Activated CD8-positive, alpha-beta T cell treated with anti-CD3 and anti-CD28 coated beads for 36 hours (primary cell): ENCODE results near the gene TMEM43. TPM values are rescaled to one million over a fixed set of nuclear protein-coding genes. Genes with fewer than 3 reads are reported as not detected.

Source experiments
- ATAC-seq: fragments of 200-7000 bp; cut with Tn5 transposase; one replicate; pipeline ENCODE4 v1.10.0; 2021; ENCODE audit warnings: mild to moderate bottlenecking, moderate library complexity
- CTCF ChIA-PET: fragments of 350-600 bp; sonication (Branson Sonifier 250); formaldehyde crosslinking; loops from one replicate; lab custom pipeline; 2021; ENCODE audit warnings: antibody characterized with exemption; lab: Charles Lee
- POLR2A ChIA-PET: fragments of 350-600 bp; sonication (Branson Sonifier 250); formaldehyde crosslinking; loops from one replicate; lab custom pipeline; 2021; ENCODE audit warnings: antibody characterized with exemption; lab: Charles Lee
- DNase-seq: peaks from one replicate; pipeline ENCODE4 v3.0.0-alpha.2; 2020
- H3K27ac Mint-ChIP-seq: one replicate; pipeline ENCODE4 v1.8.0; 2021; ENCODE audit warnings: mild to moderate bottlenecking, mixed read lengths
- H3K27me3 Mint-ChIP-seq: one replicate; pipeline ENCODE4 v1.8.0; 2021; ENCODE audit warnings: mixed read lengths
- H3K36me3 Mint-ChIP-seq: one replicate; pipeline ENCODE4 v1.8.0; 2021; ENCODE audit warnings: low read depth, mixed read lengths
- H3K4me1 Mint-ChIP-seq: one replicate; pipeline ENCODE4 v1.8.0; 2021; ENCODE audit warnings: low read depth, mixed read lengths
- H3K4me3 Mint-ChIP-seq: one replicate; pipeline ENCODE4 v1.8.0; 2021; ENCODE audit warnings: mild to moderate bottlenecking, moderate library complexity, mixed read lengths
- H3K9me3 Mint-ChIP-seq: one replicate; pipeline ENCODE4 v1.8.0; 2021; ENCODE audit warnings: mixed read lengths
- CTCF ChIP-seq: fragments of 200-600 bp; IDR thresholded peaks from one replicate; pipeline ENCODE4 v1.8.0; 2022; ENCODE audit warnings: antibody characterized with exemption, mild to moderate bottlenecking
- intact Hi-C: fragments of 100-400 bp; cut with micrococcal nuclease; formaldehyde crosslinking; loops from one replicate; pipeline ENCODE4 v1.10.0; 2022
- total RNA-seq, 2 experiments: library from RNA; stranded (reverse); gene quantifications; one replicate each; pipeline ENCODE4 v1.2.3, GENCODE V29; 2021

Gene TMEM43
- total RNA-seq, 2 experiments from 2014 or later, result 19.7 to 20.2 TPM

GRCh38 chr3:14156843-14157561, 32.1 kb downstream of the TMEM43 start:
- no peaks in the 10 kb centered on the region for H3K27me3 Mint-ChIP-seq
- ChIA-PET CTCF (interaction anchor here (1.4 kb wide), 1 partner anchor 47 kb away, joined by 4 read pairs; no protein-coding TSS in a partner anchor), POLR2A (interaction anchor here (1.2 kb wide), 1 partner anchor 12 kb away, joined by 3 read pairs; no protein-coding TSS in a partner anchor)
- intact Hi-C loops, result no loop called here
- no peak overlapping the region for H3K4me3 Mint-ChIP-seq
- ATAC-seq (no peak), DNase-seq (no peak)
- no peak for TF ChIP-seq CTCF
- H3K36me3 Mint-ChIP-seq, result peaks cover 58% of the 10 kb centered on the region
- H3K9me3 Mint-ChIP-seq, result peaks cover 9% of the 10 kb centered on the region
- no peak overlapping the region for H3K27ac Mint-ChIP-seq
- peaks cover 17% of the 10 kb centered on the region for H3K4me1 Mint-ChIP-seq

GRCh38 chr3:14157951-14158350, 33.1 kb downstream of the TMEM43 start:
- no peak overlapping the region for H3K27ac Mint-ChIP-seq
- ATAC-seq (no peak), DNase-seq (no peak)
- ChIA-PET POLR2A (interaction anchor here (0.6 kb wide), 1 partner anchor 13 kb away, joined by 3 read pairs; no protein-coding TSS in a partner anchor), CTCF (no interaction called here)
- H3K4me3 Mint-ChIP-seq, result no peak overlapping the region
- peaks cover 17% of the 10 kb centered on the region for H3K4me1 Mint-ChIP-seq
- no peak for TF ChIP-seq CTCF
- no peaks in the 10 kb centered on the region for H3K27me3 Mint-ChIP-seq
- H3K36me3 Mint-ChIP-seq, result peaks cover 68% of the 10 kb centered on the region
- intact Hi-C loops, result no loop called here
- peaks cover 17% of the 10 kb centered on the region for H3K9me3 Mint-ChIP-seq

GRCh38 chr3:14158370-14158769, 33.5 kb downstream of the TMEM43 start:
- intact Hi-C loops, result no loop called here
- DNase-seq (no peak), ATAC-seq (no peak)
- peaks cover 17% of the 10 kb centered on the region for H3K4me1 Mint-ChIP-seq
- POLR2A ChIA-PET, result interaction anchor here (0.6 kb wide), 1 partner anchor 13 kb away, joined by 3 read pairs; no protein-coding TSS in a partner anchor
- no peak overlapping the region for H3K4me3 Mint-ChIP-seq
- H3K36me3 Mint-ChIP-seq, result peaks cover 71% of the 10 kb centered on the region
- CTCF ChIA-PET, result interaction anchor here (1.4 kb wide), 1 partner anchor 261 kb away, joined by 4 read pairs; no protein-coding TSS in a partner anchor
- H3K27me3 Mint-ChIP-seq, result no peaks in the 10 kb centered on the region
- TF ChIP-seq CTCF, result no peak
- peaks cover 17% of the 10 kb centered on the region for H3K9me3 Mint-ChIP-seq
- H3K27ac Mint-ChIP-seq, result no peak overlapping the region

- Mint-ChIP-seq H3K9me3 (peaks cover 17% of the 10 kb centered on the region), H3K27me3 (no peaks in the 10 kb centered on the region), H3K4me3 (no peak overlapping the region), H3K36me3 (peaks cover 72% of the 10 kb centered on the region), H3K4me1 (peaks cover 12% of the 10 kb centered on the region), H3K27ac (no peak overlapping the region)
- DNase-seq (no peak), ATAC-seq (no peak)
- ChIA-PET CTCF (interaction anchor here (0.8 to 1.4 kb wide), 2 partner anchors 11 to 262 kb away, joined by 3 to 4 read pairs; no protein-coding TSS in a partner anchor), POLR2A (interaction anchor here (1.1 kb wide), 1 partner anchor 20 kb away, joined by 3 read pairs; no protein-coding TSS in a partner anchor)
- intact Hi-C loops, result no loop called here
- TF ChIP-seq CTCF, result no peak
These were observed 34.6 kb downstream of the TMEM43 start for GRCh38 chr3:14159426-14159825.

- CTCF ChIA-PET, result no interaction called here
- Mint-ChIP-seq H3K4me3 (no peak overlapping the region), H3K4me1 (peaks cover 8% of the 10 kb centered on the region), H3K36me3 (peaks cover 80% of the 10 kb centered on the region), H3K27ac (no peak overlapping the region), H3K27me3 (no peaks in the 10 kb centered on the region), H3K9me3 (peaks cover 17% of the 10 kb centered on the region)
- no peak for ATAC-seq
- POLR2A ChIA-PET, result no interaction called here
- intact Hi-C loops, result no loop called here
- no peak for TF ChIP-seq CTCF
- no peak for DNase-seq
These were observed 36.4 kb downstream of the TMEM43 start for GRCh38 chr3:14161282-14161681.
